ENCODE data around the gene MRPL51.

Gene MRPL51

GRCh38 chr12:6461401-6462233 lies 31.4 kb downstream of the MRPL51 start:
- DNase-seq (ENCODE audit: low read depth in 3 of 3), result peak; percentile 54 to 83 (median 67)

- no peak for DNase-seq (ENCODE audit: low read depth in 3 of 3)
These were observed 32.2 kb downstream of the MRPL51 start for GRCh38 chr12:6460751-6461371.

- DNase-seq (ENCODE audit: low read depth in 3 of 3), result no peak
These were observed 34.1 kb downstream of the MRPL51 start for GRCh38 chr12:6459004-6459337.

- no peak for DNase-seq (ENCODE audit: low read depth in 3 of 3)
These were observed 34.6 kb downstream of the MRPL51 start for GRCh38 chr12:6458281-6459003.

GRCh38 chr12:6457220-6457945 lies 35.7 kb downstream of the MRPL51 start:
- no peak for DNase-seq (ENCODE audit: low read depth in 3 of 3)

- DNase-seq (ENCODE audit: low read depth in 3 of 3), result no peak
These were observed 40.0 kb downstream of the MRPL51 start for GRCh38 chr12:6452944-6453630.

- DNase-seq (ENCODE audit: low read depth in 3 of 3), result no peak
These were observed 40.7 kb downstream of the MRPL51 start for GRCh38 chr12:6452245-6452943.

- DNase-seq (ENCODE audit: low read depth in 3 of 3), result peak; percentile 64 to 77 (median 67)
These were observed 41.5 kb downstream of the MRPL51 start, which contains the start of gene TAPBPL for GRCh38 chr12:6451348-6452244. Gene TAPBPL, plus strand, starts transcription at chr12:6452042. Its CDS starts 207 bp downstream, at chr12:6452249.

GRCh38 chr12:6450869-6451347 lies 42.2 kb downstream of the MRPL51 start:
- no peak for DNase-seq (ENCODE audit: low read depth in 3 of 3)

GRCh38 chr12:6450091-6450868 lies 42.8 kb downstream of the MRPL51 start:
- DNase-seq (ENCODE audit: low read depth in 3 of 3), result no peak

GRCh38 chr12:6444704-6445688 lies 48.1 kb downstream of the MRPL51 start, which contains the start of gene CD27:
Gene CD27, plus strand, starts transcription at chr12:6444955. Its CDS starts 141 bp downstream, at chr12:6445096.
- no peak for DNase-seq (ENCODE audit: low read depth in 3 of 3)

- no peak for DNase-seq (ENCODE audit: low read depth in 3 of 3)
These were observed 49.0 kb downstream of the MRPL51 start for GRCh38 chr12:6444031-6444430.

- DNase-seq (ENCODE audit: low read depth in 3 of 3), result peak in 1 of 3 experiments; percentile 63
These were observed 49.6 kb downstream of the MRPL51 start for GRCh38 chr12:6443361-6443983.

GRCh38 chr12:6442836-6443235 lies 50.2 kb downstream of the MRPL51 start:
- no peak for DNase-seq (ENCODE audit: low read depth in 3 of 3)

All from stimulated activated CD4-positive, alpha-beta T cell treated with anti-CD3 and anti-CD28 coated beads, TNF-alpha, amount 100 ng/mL, for 24 hours (primary cell).